PC-3 (cell line): Measurements from ENCODE around the gene GNA15. TPM values are rescaled to one million over a fixed set of nuclear protein-coding genes. Genes with fewer than 3 reads are reported as not detected.
A peak's percentile ranks its signal among the peaks of the same experiment; 100 is the strongest.

Experiments used
- ATAC-seq: fragments of 200-7000 bp; cut with Tn5 transposase; 2 replicates; pipeline ENCODE4 v1.9.1; 2020; ENCODE audit warnings: mild to moderate bottlenecking, moderate library complexity
- BruUV-seq: library from RNA; stranded (reverse); fragments of 400-500 nt; replicated peaks from 2 replicates; lab custom pipeline; 2021; lab: Mats Ljungman, UMichigan
- CTCF ChIA-PET: fragments of 300-600 bp; sonication (Branson Sonifier 250); formaldehyde crosslinking; loops from one replicate; lab custom pipeline; 2022; ENCODE audit warnings: antibody characterized with exemption; lab: Charles Lee
- POLR2A ChIA-PET: fragments of 300-600 bp; sonication (Branson Sonifier 250); formaldehyde crosslinking; loops from one replicate; lab custom pipeline; 2022; ENCODE audit warnings: antibody characterized with exemption; ENCODE audit not compliant: unreplicated experiment; lab: Charles Lee
- DNase-seq: peaks from one replicate; pipeline ENCODE4 v3.0.0-alpha.2; 2015
- H2AFZ ChIP-seq: fragments of 300-600 bp; sonication (generic); 2 replicates; pipeline ENCODE4 v1.6.0; 2016; ENCODE audit warnings: antibody characterized with exemption, low read length
- H3F3A ChIP-seq: fragments of 300-600 bp; sonication (generic); one replicate; pipeline ENCODE4 v1.6.0; 2017; ENCODE audit warnings: antibody characterized with exemption, low read length, control low read depth, mild to moderate bottlenecking; ENCODE audit not compliant: unreplicated experiment
- H3K27ac ChIP-seq: fragments of 300-600 bp; sonication (generic); 2 replicates; pipeline ENCODE4 v1.5.1; 2016; ENCODE audit warnings: mild to moderate bottlenecking, low read length
- H3K27me3 ChIP-seq: fragments of 300-600 bp; sonication (generic); 2 replicates; pipeline ENCODE4 v1.6.1; 2016; ENCODE audit warnings: low read length, mixed read lengths
- H3K36me3 ChIP-seq: fragments of 300-600 bp; sonication (generic); 2 replicates; pipeline ENCODE4 v1.6.1; 2016; ENCODE audit warnings: low read depth, mixed run types, low read length, mixed read lengths
- H3K4me1 ChIP-seq: fragments of 300-600 bp; sonication (generic); 2 replicates; pipeline ENCODE4 v1.5.1; 2016; ENCODE audit warnings: low read length; ENCODE audit not compliant: insufficient read depth
- H3K4me2 ChIP-seq: fragments of 300-600 bp; sonication (generic); 2 replicates; pipeline ENCODE4 v1.6.0; 2016; ENCODE audit warnings: low read length
- H3K4me3 ChIP-seq: fragments of 300-600 bp; sonication (generic); 2 replicates; pipeline ENCODE4 v1.5.1; 2016; ENCODE audit warnings: mild to moderate bottlenecking, low read length, mixed read lengths
- H3K79me2 ChIP-seq: fragments of 300-600 bp; sonication (generic); 2 replicates; pipeline ENCODE4 v1.6.1; 2017; ENCODE audit warnings: low read length, mixed read lengths
- H3K9ac ChIP-seq: fragments of 300-600 bp; sonication (generic); 2 replicates; pipeline ENCODE4 v1.6.0; 2016; ENCODE audit warnings: mild to moderate bottlenecking, low read length
- H3K9me2 ChIP-seq: fragments of 300-600 bp; sonication (generic); replicated peaks from 2 replicates; pipeline ENCODE4 v1.6.1; 2016; ENCODE audit warnings: mixed run types, low read length, mixed read lengths
- H3K9me3 ChIP-seq: fragments of 300-600 bp; sonication (generic); 2 replicates; pipeline ENCODE4 v1.6.1; 2016; ENCODE audit warnings: low read length, mixed read lengths
- H4K20me1 ChIP-seq: fragments of 300-600 bp; sonication (generic); 2 replicates; pipeline ENCODE4 v1.6.1; 2016; ENCODE audit warnings: low read length, mixed read lengths
- CTCF ChIP-seq: fragments of 300-600 bp; sonication (generic); conservative IDR thresholded peaks from 2 replicates; pipeline ENCODE4 v1.5.1; 2017; ENCODE audit warnings: antibody characterized with exemption, low read depth, mild to moderate bottlenecking, low read length
- EZH2 ChIP-seq: fragments of 300-600 bp; sonication (generic); IDR thresholded peaks from one replicate; pipeline ENCODE4 v1.6.1; 2017; ENCODE audit warnings: antibody characterized with exemption, mild to moderate bottlenecking, low read length; ENCODE audit not compliant: unreplicated experiment
- EZH2phosphoT487 ChIP-seq: fragments of 300-600 bp; sonication (generic); IDR thresholded peaks from 2 replicates; pipeline ENCODE4 v1.6.1; 2018; ENCODE audit warnings: mild to moderate bottlenecking, antibody characterized with exemption, low read length, borderline replicate concordance
- intact Hi-C: fragments of 100-400 bp; cut with micrococcal nuclease; formaldehyde crosslinking; loops from 2 replicates; pipeline ENCODE4 v1.9.0; 2023
- total RNA-seq: library from RNA; depleted of rRNA; stranded (reverse); fragments of >200 nt; gene quantifications from 2 replicates; pipeline ENCODE4 v1.2.3, GENCODE V29; 2014

GNA15 gene
- total RNA-seq, 1 experiment from 2014 or later = not detected

DNA sequence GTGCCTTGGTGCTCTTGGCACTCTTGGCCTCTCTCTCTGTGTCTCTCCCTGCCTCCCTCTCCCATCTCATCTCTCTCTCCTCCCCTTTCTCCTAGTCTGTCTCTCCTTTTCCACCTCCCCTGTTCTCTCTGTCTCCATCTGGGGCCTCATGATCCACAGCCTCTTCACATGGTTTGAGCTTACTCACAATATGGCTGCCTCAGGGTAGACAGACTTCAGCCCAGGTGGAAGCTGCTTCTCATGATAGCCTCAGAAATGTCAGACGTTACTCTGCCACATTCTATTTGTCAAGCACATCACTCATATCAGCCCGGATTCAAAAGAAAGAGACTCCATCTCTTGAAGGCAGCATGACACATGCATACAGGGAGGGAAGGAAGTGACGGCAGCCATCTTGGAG, 24.4 kb downstream of the GNA15 start:
- Histone ChIP-seq H3K27me3 (no peaks in the 10 kb centered on the region), H4K20me1 (no peaks in the 10 kb centered on the region), H3K4me1 (peaks cover 21% of the 10 kb centered on the region), H3K79me2 (no peaks in the 10 kb centered on the region), H3K9ac (no peak overlapping the region), H3K36me3 (no peaks in the 10 kb centered on the region), H3K9me2 (no peaks in the 10 kb centered on the region), H3K4me2 (no peak overlapping the region), H2AFZ (no peak overlapping the region), H3F3A (no peaks in the 10 kb centered on the region), H3K4me3 (no peak overlapping the region), H3K9me3 (no peaks in the 10 kb centered on the region), H3K27ac (no peak overlapping the region)
- TF ChIP-seq EZH2phosphoT487 = no peak
- TF ChIP-seq EZH2 = no peak
- TF ChIP-seq CTCF = no peak
- ChIA-PET POLR2A (no interaction called here), CTCF (interaction anchor here (0.7 kb wide), 1 partner anchor 28 kb away, joined by 3 read pairs; no protein-coding TSS in a partner anchor)
- ATAC-seq = no peak
- no peak for DNase-seq
- BruUV-seq = no TSS peak
- intact Hi-C loops = no loop called here

- peak; percentile 54 for DNase-seq
- no peak overlapping the region for H3K4me3 ChIP-seq
- no peaks in the 10 kb centered on the region for H3K36me3 ChIP-seq
- H3K4me2 ChIP-seq = peak overlapping the region; percentile 55
- H3F3A ChIP-seq = no peaks in the 10 kb centered on the region
- BruUV-seq = no TSS peak
- H2AFZ ChIP-seq = no peak overlapping the region
- H4K20me1 ChIP-seq = no peaks in the 10 kb centered on the region
- H3K27ac ChIP-seq = peak overlapping the region; percentile 64
- intact Hi-C loops = no loop called here
- H3K9me2 ChIP-seq = no peaks in the 10 kb centered on the region
- ChIA-PET CTCF (interaction anchor here (3.8 kb wide), 1 partner anchor 33 kb away, joined by 28 read pairs; no protein-coding TSS in a partner anchor), POLR2A (interaction anchor here (0.5 to 0.6 kb wide), 2 partner anchors 57 to 905 kb away, joined by 3 to 16 read pairs; partner anchors contain the start of gene ZBTB7A)
- peaks cover 15% of the 10 kb centered on the region for H3K4me1 ChIP-seq
- 0 out of 2 replicates have a peak overlapping the region, but pooled peaks have one; percentile 5 for H3K9ac ChIP-seq
- no peaks in the 10 kb centered on the region for H3K79me2 ChIP-seq
- no peaks in the 10 kb centered on the region for H3K9me3 ChIP-seq
- ATAC-seq = peak; percentile 65
- H3K27me3 ChIP-seq = no peaks in the 10 kb centered on the region
- TF ChIP-seq EZH2phosphoT487 = no peak
Observed at GRCh38 chr19:3161453-3161852, 25.6 kb downstream of the GNA15 start.

DNA sequence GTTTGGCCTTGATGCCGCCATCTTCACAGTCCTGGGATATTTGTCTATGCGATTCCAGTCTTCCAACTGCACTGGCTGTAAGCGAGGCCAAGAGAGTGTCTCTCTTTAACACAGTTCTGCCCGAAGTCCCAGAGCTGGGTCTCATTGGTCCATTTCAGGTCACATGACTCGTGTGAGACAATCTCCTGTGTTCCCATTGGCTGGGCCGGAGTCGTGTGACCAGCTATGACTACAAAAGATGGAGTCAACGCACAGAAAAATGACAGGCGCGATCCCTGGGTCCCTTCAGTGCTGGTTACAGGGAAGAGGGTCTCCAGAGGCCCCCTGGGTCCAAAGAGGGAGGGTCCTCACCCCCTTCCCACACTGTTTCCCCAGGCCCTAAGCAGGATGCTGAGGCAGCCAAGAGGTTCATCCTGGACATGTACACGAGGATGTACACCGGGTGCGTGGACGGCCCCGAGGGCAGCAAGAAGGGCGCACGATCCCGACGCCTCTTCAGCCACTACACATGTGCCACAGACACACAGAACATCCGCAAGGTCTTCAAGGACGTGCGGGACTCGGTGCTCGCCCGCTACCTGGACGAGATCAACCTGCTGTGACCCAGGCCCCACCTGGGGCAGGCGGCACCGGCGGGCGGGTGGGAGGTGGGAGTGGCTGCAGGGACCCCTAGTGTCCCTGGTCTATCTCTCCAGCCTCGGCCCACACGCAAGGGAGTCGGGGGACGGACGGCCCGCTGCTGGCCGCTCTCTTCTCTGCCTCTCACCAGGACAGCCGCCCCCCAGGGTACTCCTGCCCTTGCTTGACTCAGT, 26.8 kb downstream of the GNA15 start:
- Histone ChIP-seq H3K9me2 (no peaks in the 10 kb centered on the region), H3K9ac (no peak overlapping the region), H3K9me3 (no peaks in the 10 kb centered on the region), H3K27ac (no peak overlapping the region), H3K79me2 (no peaks in the 10 kb centered on the region), H3K36me3 (no peaks in the 10 kb centered on the region), H3K4me2 (peak overlapping the region; percentile 94), H3K27me3 (no peaks in the 10 kb centered on the region), H3F3A (no peaks in the 10 kb centered on the region), H3K4me3 (no peak overlapping the region), H3K4me1 (peaks cover 15% of the 10 kb centered on the region), H4K20me1 (no peaks in the 10 kb centered on the region), H2AFZ (peak overlapping the region; percentile 87; the same call in 1 of the 2 replicates)
- no TSS peak for BruUV-seq
- intact Hi-C loops = loop anchor here (1.0 kb wide), 1 partner anchor 33 kb away; no protein-coding TSS in a partner anchor
- ATAC-seq (no peak), DNase-seq (peak; percentile 14)
- TF ChIP-seq EZH2 = no peak
- ChIA-PET POLR2A (no interaction called here), CTCF (interaction anchor here (3.8 kb wide), 1 partner anchor 34 kb away, joined by 28 read pairs; no protein-coding TSS in a partner anchor)
